Measurements from ENCODE around the gene OVOL3. TPM values are rescaled to one million over a fixed set of nuclear protein-coding genes. Genes with fewer than 3 reads are reported as not detected.
A peak's percentile ranks its signal among the peaks of the same experiment; 100 is the strongest.

The OVOL3 gene
- total RNA-seq, 1 experiment from 2014 or later = 0.47 TPM

DNA sequence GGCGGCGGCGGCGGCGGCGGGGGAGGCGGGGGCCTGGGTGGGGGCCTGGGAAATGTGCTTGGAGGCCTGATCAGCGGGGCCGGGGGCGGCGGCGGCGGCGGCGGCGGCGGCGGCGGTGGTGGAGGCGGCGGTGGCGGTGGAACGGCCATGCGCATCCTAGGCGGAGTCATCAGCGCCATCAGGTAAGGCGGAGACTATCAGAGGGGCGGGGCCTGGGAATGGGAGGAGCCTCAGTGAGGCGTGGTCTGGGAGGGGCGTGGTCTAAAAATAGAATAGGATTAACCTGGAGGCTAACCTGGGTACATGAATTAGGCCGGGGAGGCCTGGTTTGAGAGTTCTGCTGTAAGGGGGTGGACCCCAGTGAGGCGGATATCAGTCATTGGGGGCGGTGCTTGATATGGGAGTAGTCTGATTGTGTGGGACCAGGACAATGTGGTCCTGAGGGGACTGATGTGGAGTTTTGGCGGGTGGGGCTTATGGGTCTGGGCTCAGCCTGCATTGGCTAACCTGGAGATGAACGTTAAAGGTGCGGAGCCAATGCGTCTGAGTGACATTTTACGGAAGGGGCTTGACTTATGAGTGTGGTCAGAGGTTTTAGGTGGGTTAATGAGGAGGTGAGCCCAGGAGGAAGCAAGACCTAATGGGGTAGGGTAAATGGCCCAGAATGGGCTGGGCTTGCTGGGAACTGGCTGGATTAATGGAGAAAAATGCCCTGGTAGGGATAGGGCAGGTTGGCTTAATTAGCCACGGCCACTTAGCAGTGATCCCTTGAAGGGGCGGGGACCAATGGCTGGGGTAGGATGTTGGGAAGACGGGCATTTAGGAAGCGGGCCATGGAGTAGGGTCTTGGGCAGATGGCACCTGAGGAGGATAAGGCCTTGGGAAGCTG, 30.3 kb downstream of the OVOL3 start:
- POLR2A ChIA-PET (ENCODE audit: low non-redundant PET) = no interaction called here
- BruUV-seq (replicated peaks) = no TSS peak
- H3K27me3 ChIP-seq (replicated peaks; ENCODE audit: insufficient read depth, low read depth, low read length, poor library complexity) = no peaks in the 10 kb centered on the region
- peaks cover 32% of the 10 kb centered on the region for H3K36me3 ChIP-seq (ENCODE audit: insufficient read depth, low read length, poor library complexity, severe bottlenecking)
- H3K4me3 ChIP-seq (ENCODE audit: low read depth, low read length, poor library complexity, severe bottlenecking) = peak overlapping the region; percentile 77
- TF ChIP-seq CTCF (conservative IDR thresholded peaks at IDR 0.05; ENCODE audit: low read depth, low read length) (no peak), EZH2 (IDR thresholded peaks at IDR 0.05; ENCODE audit: borderline replicate concordance, low read depth, low read length, poor library complexity, severe bottlenecking) (no peak)
- no peaks in the 10 kb centered on the region for H3K9me3 ChIP-seq (ENCODE audit: low read depth, low read length, poor library complexity, severe bottlenecking)
- peak; percentile 86 for DNase-seq (ENCODE audit: low spot score)
- H3K27ac ChIP-seq (ENCODE audit: low read depth, low read length, poor library complexity, severe bottlenecking) = peak overlapping the region; percentile 90
- CTCF ChIA-PET = no interaction called here
- peaks cover 10% of the 10 kb centered on the region for H3K4me1 ChIP-seq (ENCODE audit: insufficient read depth, low read length, poor library complexity, severe bottlenecking)
- intact Hi-C loops (cut with micrococcal nuclease; ENCODE audit: unreplicated experiment) = no loop called here

- ChIA-PET POLR2A (ENCODE audit: low non-redundant PET) (no interaction called here), CTCF (no interaction called here)
- H3K36me3 ChIP-seq (ENCODE audit: insufficient read depth, low read length, poor library complexity, severe bottlenecking) = peaks cover 37% of the 10 kb centered on the region
These were observed 31.1 kb downstream of the OVOL3 start for GRCh38 chr19:36142046-36142445.

GRCh38 chr19:36142496-36142895, 31.6 kb downstream of the OVOL3 start:
- peaks cover 40% of the 10 kb centered on the region for H3K36me3 ChIP-seq (ENCODE audit: insufficient read depth, low read length, poor library complexity, severe bottlenecking)
- BruUV-seq (replicated peaks) = no TSS peak
- intact Hi-C loops (cut with micrococcal nuclease; ENCODE audit: unreplicated experiment) = no loop called here

More at GRCh38 chr19:36142046-36142445, 31.1 kb downstream of the OVOL3 start:
- BruUV-seq (replicated peaks) = no TSS peak
- Histone ChIP-seq H3K4me3 (ENCODE audit: low read depth, low read length, poor library complexity, severe bottlenecking) (no peak overlapping the region), H3K9me3 (ENCODE audit: low read depth, low read length, poor library complexity, severe bottlenecking) (no peaks in the 10 kb centered on the region), H3K27ac (ENCODE audit: low read depth, low read length, poor library complexity, severe bottlenecking) (no peak overlapping the region), H3K4me1 (ENCODE audit: insufficient read depth, low read length, poor library complexity, severe bottlenecking) (peaks cover 10% of the 10 kb centered on the region), H3K27me3 (replicated peaks; ENCODE audit: insufficient read depth, low read depth, low read length, poor library complexity) (no peaks in the 10 kb centered on the region)
- intact Hi-C loops (cut with micrococcal nuclease; ENCODE audit: unreplicated experiment) = no loop called here
- no peak for TF ChIP-seq CTCF (conservative IDR thresholded peaks at IDR 0.05; ENCODE audit: low read depth, low read length)
- no peak for TF ChIP-seq EZH2 (IDR thresholded peaks at IDR 0.05; ENCODE audit: borderline replicate concordance, low read depth, low read length, poor library complexity, severe bottlenecking)
- DNase-seq (ENCODE audit: low spot score) = no peak

More at GRCh38 chr19:36142496-36142895, 31.6 kb downstream of the OVOL3 start:
- H3K27ac ChIP-seq (ENCODE audit: low read depth, low read length, poor library complexity, severe bottlenecking) = no peak overlapping the region
- no peak for DNase-seq (ENCODE audit: low spot score)
- POLR2A ChIA-PET (ENCODE audit: low non-redundant PET) = no interaction called here
- no peaks in the 10 kb centered on the region for H3K9me3 ChIP-seq (ENCODE audit: low read depth, low read length, poor library complexity, severe bottlenecking)
- peaks cover 10% of the 10 kb centered on the region for H3K4me1 ChIP-seq (ENCODE audit: insufficient read depth, low read length, poor library complexity, severe bottlenecking)
- CTCF ChIA-PET = no interaction called here
- no peaks in the 10 kb centered on the region for H3K27me3 ChIP-seq (replicated peaks; ENCODE audit: insufficient read depth, low read depth, low read length, poor library complexity)
- TF ChIP-seq EZH2 (IDR thresholded peaks at IDR 0.05; ENCODE audit: borderline replicate concordance, low read depth, low read length, poor library complexity, severe bottlenecking) (no peak), CTCF (conservative IDR thresholded peaks at IDR 0.05; ENCODE audit: low read depth, low read length) (no peak)
- no peak overlapping the region for H3K4me3 ChIP-seq (ENCODE audit: low read depth, low read length, poor library complexity, severe bottlenecking)

Data from A673 (cell line).